H9 (cell line): Measurements from ENCODE around the gene MON2. TPM values are rescaled to one million over a fixed set of nuclear protein-coding genes. Genes with fewer than 3 reads are reported as not detected.

ENCODE experiments used
- DNase-seq: peaks from one replicate; pipeline ENCODE4 v3.0.0-alpha.2; 2017
- H2AFZ ChIP-seq: one replicate; pipeline ENCODE4 v1.6.1; 2013; ENCODE audit warnings: mild to moderate bottlenecking, low read length, control low read depth, moderate library complexity
- H2AK5ac ChIP-seq: 2 replicates; pipeline ENCODE4 v1.6.1; 2013; ENCODE audit warnings: low read length, control low read depth, mixed read lengths; ENCODE audit not compliant: insufficient read length
- H2BK120ac ChIP-seq: one replicate; pipeline ENCODE4 v1.6.1; 2013; ENCODE audit warnings: low read depth, mild to moderate bottlenecking, low read length, control low read depth, inconsistent platforms; ENCODE audit not compliant: poor library complexity, severe bottlenecking
- H2BK12ac ChIP-seq: 2 replicates; pipeline ENCODE4 v1.6.1; 2013; ENCODE audit warnings: low read length, control low read depth, mixed read lengths, low read depth; ENCODE audit not compliant: insufficient read length
- H2BK15ac ChIP-seq: 2 replicates; pipeline ENCODE4 v1.6.1; 2013; ENCODE audit warnings: low read depth, low read length, control low read depth
- H2BK20ac ChIP-seq: one replicate; pipeline ENCODE4 v1.6.1; 2013; ENCODE audit warnings: low read depth, mild to moderate bottlenecking, low read length, control low read depth, inconsistent platforms; ENCODE audit not compliant: poor library complexity, severe bottlenecking
- H2BK5ac ChIP-seq: 2 replicates; pipeline ENCODE4 v1.6.1; 2013; ENCODE audit warnings: low read length, control low read depth, mixed read lengths; ENCODE audit not compliant: insufficient read length
- H3K14ac ChIP-seq: 2 replicates; pipeline ENCODE4 v1.6.1; 2013; ENCODE audit warnings: low read length, control low read depth; ENCODE audit not compliant: insufficient read depth
- H3K18ac ChIP-seq: 2 replicates; pipeline ENCODE4 v1.6.1; 2013; ENCODE audit warnings: low read depth, mild to moderate bottlenecking, mixed read lengths, low read length, control low read depth; ENCODE audit not compliant: insufficient read length
- H3K23ac ChIP-seq: 2 replicates; pipeline ENCODE4 v1.6.1; 2013; ENCODE audit warnings: low read length, control low read depth, mixed read lengths, low read depth; ENCODE audit not compliant: insufficient read length
- H3K23me2 ChIP-seq: 2 replicates; pipeline ENCODE4 v1.6.1; 2013; ENCODE audit warnings: low read depth, mild to moderate bottlenecking, mixed read lengths, low read length, control low read depth; ENCODE audit not compliant: insufficient read length, poor library complexity, severe bottlenecking
- H3K27ac ChIP-seq: 2 replicates; pipeline ENCODE4 v1.5.1; 2013; ENCODE audit warnings: low read length, control low read depth, mixed read lengths, low read depth; ENCODE audit not compliant: insufficient read length
- H3K27me3 ChIP-seq: 2 replicates; pipeline ENCODE4 v1.6.1; 2013; ENCODE audit warnings: low read length, control low read depth, inconsistent platforms; ENCODE audit not compliant: insufficient read depth
- H3K4ac ChIP-seq: 2 replicates; pipeline ENCODE4 v1.6.1; 2013; ENCODE audit warnings: low read depth, mild to moderate bottlenecking, control low read depth, inconsistent platforms, low read length, moderate library complexity
- H3K4me1 ChIP-seq: 2 replicates; pipeline ENCODE4 v1.6.1; 2013; ENCODE audit warnings: low read length, control low read depth, inconsistent platforms; ENCODE audit not compliant: insufficient read depth
- H3K4me2 ChIP-seq: 2 replicates; pipeline ENCODE4 v1.6.1; 2013; ENCODE audit warnings: low read length, control low read depth, mixed read lengths; ENCODE audit not compliant: insufficient read length, insufficient read depth
- H3K56ac ChIP-seq: 2 replicates; pipeline ENCODE4 v1.6.1; 2013; ENCODE audit warnings: low read depth, mild to moderate bottlenecking, mixed read lengths, low read length, control low read depth; ENCODE audit not compliant: insufficient read length
- H3K79me1 ChIP-seq: 2 replicates; pipeline ENCODE4 v1.6.1; 2013; ENCODE audit warnings: low read depth, mild to moderate bottlenecking, moderate library complexity, low read length, control low read depth, inconsistent platforms; ENCODE audit not compliant: insufficient read depth, poor library complexity, severe bottlenecking
- H3K79me2 ChIP-seq: 2 replicates; pipeline ENCODE4 v1.6.1; 2013; ENCODE audit warnings: low read length, control low read depth, inconsistent platforms; ENCODE audit not compliant: insufficient read depth
- H3K9ac ChIP-seq: 2 replicates; pipeline ENCODE4 v1.6.1; 2013; ENCODE audit warnings: low read length, control low read depth, mixed read lengths; ENCODE audit not compliant: insufficient read length; ENCODE audit errors: extremely low read depth
- H3K9me3 ChIP-seq: one replicate; pipeline ENCODE4 v1.6.1; 2013; ENCODE audit warnings: low read depth, low read length, inconsistent platforms; ENCODE audit not compliant: control insufficient read depth
- H3T11ph ChIP-seq: one replicate; pipeline ENCODE4 v1.6.1; 2013; ENCODE audit warnings: mild to moderate bottlenecking, low read length, control low read depth, inconsistent platforms
- H4K20me1 ChIP-seq: one replicate; pipeline ENCODE4 v1.6.1; 2013; ENCODE audit not compliant: control insufficient read depth, insufficient read length, insufficient read depth
- H4K5ac ChIP-seq: 2 replicates; pipeline ENCODE4 v1.6.1; 2013; ENCODE audit warnings: low read depth, mild to moderate bottlenecking, mixed read lengths, low read length, control low read depth; ENCODE audit not compliant: insufficient read length
- H4K8ac ChIP-seq: replicated peaks from 2 replicates; pipeline ENCODE4 v1.6.1; 2013; ENCODE audit warnings: low read length, control low read depth, mixed read lengths, low read depth; ENCODE audit not compliant: insufficient read length
- H4K91ac ChIP-seq: 2 replicates; pipeline ENCODE4 v1.6.1; 2013; ENCODE audit warnings: low read depth, mild to moderate bottlenecking, moderate library complexity, mixed read lengths, low read length, control low read depth; ENCODE audit not compliant: insufficient read length
- H3K27ac Mint-ChIP-seq, 3 experiments: 2 replicates in 2 of 3; 3 replicates in 1 of 3; pipeline ENCODE4 v1.8.0; 2020 to 2021; ENCODE audit warnings: mixed read lengths in 3 of 3, mild to moderate bottlenecking in 1 of 3, moderate library complexity in 1 of 3
- H3K27me3 Mint-ChIP-seq: 2 replicates; pipeline ENCODE4 v1.8.0; 2021; ENCODE audit warnings: low read depth, mild to moderate bottlenecking, moderate library complexity, mixed read lengths
- H3K36me3 Mint-ChIP-seq, 3 experiments: 2 replicates in 2 of 3; 3 replicates in 1 of 3; pipeline ENCODE4 v1.8.0; 2020 to 2021; ENCODE audit warnings: low read depth in 3 of 3, mixed read lengths in 3 of 3; ENCODE audit not compliant: insufficient read depth in 1 of 3
- H3K4me1 Mint-ChIP-seq, 2 experiments: 2 replicates each; pipeline ENCODE4 v1.8.0; 2020; ENCODE audit warnings: mixed read lengths in 2 of 2
- H3K4me3 Mint-ChIP-seq, 2 experiments: 2 replicates in 1 of 2; 3 replicates in 1 of 2; pipeline ENCODE4 v1.8.0; 2020 to 2021; ENCODE audit warnings: mild to moderate bottlenecking in 2 of 2, mixed read lengths in 2 of 2, moderate library complexity in 1 of 2
- H3K9me3 Mint-ChIP-seq, 2 experiments: 2 replicates in 1 of 2; 3 replicates in 1 of 2; pipeline ENCODE4 v1.8.0; 2020; ENCODE audit warnings: mild to moderate bottlenecking in 2 of 2, mixed read lengths in 2 of 2, moderate library complexity in 1 of 2
- total RNA-seq: library from RNA; stranded (reverse); gene quantifications from 2 replicates; pipeline ENCODE4 v1.2.1, GENCODE V29; 2021
- TF ChIP-seq, protein P1 (sequence below): fragments of 200-600 bp; sonication (generic); conservative IDR thresholded peaks from 3 replicates; pipeline ENCODE4 v1.8.0; 2021; ENCODE audit warnings: antibody characterized with exemption, mild to moderate bottlenecking

MON2 gene
- total RNA-seq, 1 experiment from 2014 or later, result 21.9 TPM

DNA sequence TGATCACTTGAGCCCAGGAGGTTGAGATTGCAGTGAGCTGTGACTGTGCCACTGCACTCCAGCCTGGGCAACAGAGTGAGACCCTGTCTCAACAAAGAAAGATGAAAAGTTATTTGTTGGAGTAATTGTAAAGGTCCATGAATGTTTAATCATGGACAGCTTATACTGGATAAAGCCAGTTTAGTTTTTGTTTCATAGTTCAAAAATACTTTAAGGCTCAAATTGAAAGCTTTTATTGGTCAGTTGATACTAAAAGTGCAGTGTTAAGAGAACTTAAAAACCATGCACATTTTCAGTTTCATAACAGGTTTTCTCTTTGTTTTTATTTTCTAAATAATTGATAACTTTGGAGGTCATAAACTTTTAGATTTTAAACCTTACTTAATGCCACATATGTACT, 108.4 kb downstream of the MON2 start:
- Histone ChIP-seq H2AK5ac (no peak overlapping the region), H2BK12ac (no peak overlapping the region), H3T11ph (no peak overlapping the region), H3K4ac (no peak overlapping the region), H3K18ac (no peak overlapping the region), H3K4me2 (no peak overlapping the region), H2BK120ac (no peak overlapping the region), H3K79me2 (no peaks in the 10 kb centered on the region), H3K4me1 (no peaks in the 10 kb centered on the region), H3K23ac (no peak overlapping the region), H2BK15ac (no peak overlapping the region), H2BK5ac (no peak overlapping the region), H4K91ac (no peak overlapping the region), H3K56ac (no peak overlapping the region), H3K14ac (no peak overlapping the region), H3K23me2 (no peaks in the 10 kb centered on the region), H3K27me3 (no peaks in the 10 kb centered on the region), H4K8ac (no peak overlapping the region), H4K20me1 (no peaks in the 10 kb centered on the region), H3K79me1 (no peaks in the 10 kb centered on the region), H3K27ac (no peak overlapping the region), H3K9me3 (no peaks in the 10 kb centered on the region), H2BK20ac (no peak overlapping the region), H2AFZ (no peak overlapping the region), H4K5ac (no peak overlapping the region), H3K9ac (no peak overlapping the region)
- Mint-ChIP-seq H3K27ac (no peak overlapping the region), H3K27me3 (no peaks in the 10 kb centered on the region), H3K4me1 (no peaks in the 10 kb centered on the region), H3K36me3 (peaks cover 0 to 10% (median 6%) of the 10 kb centered on the region in 3 experiments; a peak in 4 of 7 replicates), H3K4me3 (no peak overlapping the region), H3K9me3 (no peaks in the 10 kb centered on the region)
- TF ChIP-seq, protein P1, sequence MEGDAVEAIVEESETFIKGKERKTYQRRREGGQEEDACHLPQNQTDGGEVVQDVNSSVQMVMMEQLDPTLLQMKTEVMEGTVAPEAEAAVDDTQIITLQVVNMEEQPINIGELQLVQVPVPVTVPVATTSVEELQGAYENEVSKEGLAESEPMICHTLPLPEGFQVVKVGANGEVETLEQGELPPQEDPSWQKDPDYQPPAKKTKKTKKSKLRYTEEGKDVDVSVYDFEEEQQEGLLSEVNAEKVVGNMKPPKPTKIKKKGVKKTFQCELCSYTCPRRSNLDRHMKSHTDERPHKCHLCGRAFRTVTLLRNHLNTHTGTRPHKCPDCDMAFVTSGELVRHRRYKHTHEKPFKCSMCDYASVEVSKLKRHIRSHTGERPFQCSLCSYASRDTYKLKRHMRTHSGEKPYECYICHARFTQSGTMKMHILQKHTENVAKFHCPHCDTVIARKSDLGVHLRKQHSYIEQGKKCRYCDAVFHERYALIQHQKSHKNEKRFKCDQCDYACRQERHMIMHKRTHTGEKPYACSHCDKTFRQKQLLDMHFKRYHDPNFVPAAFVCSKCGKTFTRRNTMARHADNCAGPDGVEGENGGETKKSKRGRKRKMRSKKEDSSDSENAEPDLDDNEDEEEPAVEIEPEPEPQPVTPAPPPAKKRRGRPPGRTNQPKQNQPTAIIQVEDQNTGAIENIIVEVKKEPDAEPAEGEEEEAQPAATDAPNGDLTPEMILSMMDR, result no peak
- no peak for DNase-seq
